GM23248 (cell line): Measurements from ENCODE around the gene MICU2.

ENCODE experiments used
- EZH2 ChIP-seq: fragments of 200-600 bp; sonication (generic); IDR thresholded peaks from 2 replicates; pipeline ENCODE4 v1.6.1; 2018; ENCODE audit warnings: antibody characterized with exemption, mild to moderate bottlenecking; ENCODE audit not compliant: insufficient read depth, poor library complexity, severe bottlenecking
- EZH2phosphoT487 ChIP-seq: fragments of 200-600 bp; sonication (generic); IDR thresholded peaks from 2 replicates; pipeline ENCODE4 v1.6.1; 2018; ENCODE audit warnings: antibody characterized with exemption, moderate library complexity, mild to moderate bottlenecking, low read depth; ENCODE audit not compliant: insufficient read depth

- TF ChIP-seq EZH2phosphoT487 (no peak), EZH2 (no peak)
Measured at GRCh38 chr13:21486322-21486721, 117.6 kb downstream of the MICU2 start.
